HEK293 (cell line): ENCODE measurements around the gene PARD3B.

Source experiments
- CTCF ChIA-PET: fragments of 350-600 bp; formaldehyde crosslinking; extraction: SDS; loops from one replicate; lab custom pipeline; 2021; ENCODE audit warnings: antibody characterized with exemption; lab: Yijun Ruan, JAX
- POLR2A ChIA-PET: fragments of 300-600 bp; formaldehyde crosslinking; extraction: SDS; loops from one replicate; lab custom pipeline; 2020; ENCODE audit warnings: antibody characterized with exemption, inconsistent platforms; lab: Yijun Ruan, JAX
- H3K27ac ChIP-seq: fragments of 200-500 bp; sonication (Bioruptor generic); 2 replicates; pipeline ENCODE4 v1.5.1; 2014; ENCODE audit warnings: low read depth, low read length, control low read depth, inconsistent platforms; ENCODE audit errors: extremely low read depth
- H3K36me3 ChIP-seq, 2 experiments: fragments of 200-500 bp in 1 of 2; sonication (Bioruptor generic) in 1 of 2; 1 replicate in 1 of 2; 2 replicates in 1 of 2; pipeline ENCODE4 v1.5.1; 2014 to 2017; ENCODE audit warnings: inconsistent platforms in 2 of 2, low read length in 2 of 2; ENCODE audit not compliant: control insufficient read depth in 2 of 2, insufficient read depth in 1 of 2
- H3K4me1 ChIP-seq: fragments of 200-500 bp; sonication (Bioruptor generic); 2 replicates; pipeline ENCODE4 v1.5.1; 2014; ENCODE audit warnings: mild to moderate bottlenecking, low read length, inconsistent platforms; ENCODE audit not compliant: control insufficient read depth, insufficient read depth
- H3K4me3 ChIP-seq: 2 replicates; pipeline ENCODE4 v1.5.1; 2011; ENCODE audit warnings: low read depth, mild to moderate bottlenecking, control low read depth, low read length, moderate library complexity
- H3K9me3 ChIP-seq: fragments of 200-500 bp; sonication (Bioruptor generic); 2 replicates; pipeline ENCODE4 v1.5.1; 2014; ENCODE audit warnings: low read depth, low read length, inconsistent platforms; ENCODE audit not compliant: control insufficient read depth, insufficient read depth
- BCL11A ChIP-seq: fragments of 450-650 bp; formaldehyde crosslinking; IDR thresholded peaks from 2 replicates; pipeline ENCODE4 v1.5.1; 2016; ENCODE audit warnings: low read depth, missing biosample characterization, missing genetic modification characterization
- GLI4 ChIP-seq: fragments of 450-650 bp; formaldehyde crosslinking; IDR thresholded peaks from 2 replicates; pipeline ENCODE4 v1.5.1; 2016; ENCODE audit warnings: missing biosample characterization, missing genetic modification characterization
- KLF16 ChIP-seq: fragments of 450-650 bp; formaldehyde crosslinking; IDR thresholded peaks from 2 replicates; pipeline ENCODE4 v1.5.1; 2017; ENCODE audit warnings: missing biosample characterization, missing genetic modification characterization
- MZF1 ChIP-seq: fragments of 450-650 bp; formaldehyde crosslinking; IDR thresholded peaks from 2 replicates; pipeline ENCODE4 v1.5.1; 2017; ENCODE audit warnings: missing biosample characterization, missing genetic modification characterization, borderline replicate concordance
- PRDM1 ChIP-seq: fragments of 450-650 bp; formaldehyde crosslinking; IDR thresholded peaks from 2 replicates; pipeline ENCODE4; 2016; ENCODE audit warnings: missing biosample characterization, missing genetic modification characterization
- RBAK ChIP-seq: fragments of 450-650 bp; formaldehyde crosslinking; IDR thresholded peaks from 2 replicates; pipeline ENCODE4 v1.5.1; 2016; ENCODE audit warnings: missing biosample characterization, missing genetic modification characterization
- SCRT2 ChIP-seq: fragments of 450-650 bp; formaldehyde crosslinking; IDR thresholded peaks from 2 replicates; pipeline ENCODE4 v1.5.1; 2016; ENCODE audit warnings: missing biosample characterization, missing genetic modification characterization
- SP2 ChIP-seq: fragments of 450-650 bp; formaldehyde crosslinking; IDR thresholded peaks from 2 replicates; pipeline ENCODE4 v1.5.1; 2016; ENCODE audit warnings: missing biosample characterization, missing genetic modification characterization
- SP7 ChIP-seq: fragments of 450-650 bp; formaldehyde crosslinking; IDR thresholded peaks from 2 replicates; pipeline ENCODE4 v1.5.1; 2016; ENCODE audit warnings: missing biosample characterization, missing genetic modification characterization
- WT1 ChIP-seq: fragments of 450-650 bp; formaldehyde crosslinking; IDR thresholded peaks from 2 replicates; pipeline ENCODE4 v1.5.1; 2016; ENCODE audit warnings: missing biosample characterization, missing genetic modification characterization
- ZBTB48 ChIP-seq: fragments of 450-650 bp; formaldehyde crosslinking; IDR thresholded peaks from 2 replicates; pipeline ENCODE4 v1.5.1; 2016; ENCODE audit warnings: missing biosample characterization, missing genetic modification characterization
- ZFHX2 ChIP-seq: fragments of 450-650 bp; formaldehyde crosslinking; conservative IDR thresholded peaks from 2 replicates; pipeline ENCODE4 v1.5.1; 2016; ENCODE audit warnings: missing biosample characterization, missing genetic modification characterization
- ZNF112 ChIP-seq: fragments of 450-650 bp; formaldehyde crosslinking; IDR thresholded peaks from 2 replicates; pipeline ENCODE4 v1.5.0; 2017; ENCODE audit warnings: missing biosample characterization, missing genetic modification characterization
- ZNF214 ChIP-seq: fragments of 450-650 bp; formaldehyde crosslinking; IDR thresholded peaks from 2 replicates; pipeline ENCODE4 v1.5.1; 2017; ENCODE audit warnings: missing biosample characterization, mild to moderate bottlenecking, missing genetic modification characterization, borderline replicate concordance
- ZNF248 ChIP-seq: fragments of 450-650 bp; formaldehyde crosslinking; IDR thresholded peaks from 2 replicates; pipeline ENCODE4 v1.5.1; 2017; ENCODE audit warnings: missing biosample characterization, missing genetic modification characterization
- ZNF266 ChIP-seq: fragments of 450-650 bp; formaldehyde crosslinking; IDR thresholded peaks from 2 replicates; pipeline ENCODE4 v1.5.1; 2016; ENCODE audit warnings: missing biosample characterization, missing genetic modification characterization, low read depth
- ZNF473 ChIP-seq: fragments of 450-650 bp; formaldehyde crosslinking; IDR thresholded peaks from 2 replicates; pipeline ENCODE4 v1.5.1; 2017; ENCODE audit warnings: missing biosample characterization, missing genetic modification characterization
- ZNF529 ChIP-seq: fragments of 450-650 bp; formaldehyde crosslinking; IDR thresholded peaks from 2 replicates; pipeline ENCODE4 v1.5.1; 2017; ENCODE audit warnings: missing genetic modification characterization, missing biosample characterization; ENCODE audit not compliant: insufficient replicate concordance
- ZNF585B ChIP-seq: fragments of 450-650 bp; formaldehyde crosslinking; IDR thresholded peaks from 2 replicates; pipeline ENCODE4 v1.5.1; 2016; ENCODE audit warnings: missing biosample characterization, missing genetic modification characterization
- ZNF610 ChIP-seq: fragments of 450-650 bp; formaldehyde crosslinking; IDR thresholded peaks from 2 replicates; pipeline ENCODE4 v1.5.1; 2016; ENCODE audit warnings: missing biosample characterization, missing genetic modification characterization, borderline replicate concordance
- ZNF654 ChIP-seq: fragments of 450-650 bp; formaldehyde crosslinking; IDR thresholded peaks from 2 replicates; pipeline ENCODE4 v1.5.1; 2016; ENCODE audit warnings: low read depth, missing biosample characterization, missing genetic modification characterization
- ZNF660 ChIP-seq: fragments of 450-650 bp; IDR thresholded peaks from 2 replicates; pipeline ENCODE4 v1.5.1; 2018; ENCODE audit warnings: missing biosample characterization, mild to moderate bottlenecking, missing genetic modification characterization
- ZNF664 ChIP-seq: fragments of 450-650 bp; formaldehyde crosslinking; IDR thresholded peaks from 2 replicates; pipeline ENCODE4 v1.5.1; 2016; ENCODE audit warnings: missing biosample characterization, missing genetic modification characterization
- ZNF677 ChIP-seq: fragments of 450-650 bp; IDR thresholded peaks from 2 replicates; pipeline ENCODE4 v1.5.0; 2018; ENCODE audit warnings: missing biosample characterization, mild to moderate bottlenecking, missing genetic modification characterization, moderate library complexity
- ZSCAN30 ChIP-seq: fragments of 450-650 bp; IDR thresholded peaks from 2 replicates; pipeline ENCODE4 v1.5.1; 2018; ENCODE audit warnings: missing biosample characterization, mild to moderate bottlenecking, missing genetic modification characterization, moderate library complexity
- TF ChIP-seq, protein P1 (sequence below): fragments of 450-650 bp; formaldehyde crosslinking; IDR thresholded peaks from 2 replicates; pipeline ENCODE4 v1.5.1; 2016; ENCODE audit warnings: missing biosample characterization, missing genetic modification characterization
- TF ChIP-seq, protein P2 (sequence below): fragments of 450-650 bp; formaldehyde crosslinking; IDR thresholded peaks from 2 replicates; pipeline ENCODE4 v1.5.1; 2016; ENCODE audit warnings: missing biosample characterization, missing genetic modification characterization
- TF ChIP-seq, protein P3 (sequence below): fragments of 450-650 bp; formaldehyde crosslinking; IDR thresholded peaks from 2 replicates; pipeline ENCODE4 v1.5.1; 2016; ENCODE audit warnings: missing biosample characterization, missing genetic modification characterization, low read depth
- TF ChIP-seq, protein P4 (sequence below): fragments of 450-650 bp; formaldehyde crosslinking; IDR thresholded peaks from 2 replicates; pipeline ENCODE4; 2016; ENCODE audit warnings: missing biosample characterization, missing genetic modification characterization
- TF ChIP-seq, protein P5 (sequence below): fragments of 450-650 bp; formaldehyde crosslinking; IDR thresholded peaks from 2 replicates; pipeline ENCODE4 v1.5.1; 2016; ENCODE audit warnings: missing biosample characterization, missing genetic modification characterization

Gene PARD3B

DNA sequence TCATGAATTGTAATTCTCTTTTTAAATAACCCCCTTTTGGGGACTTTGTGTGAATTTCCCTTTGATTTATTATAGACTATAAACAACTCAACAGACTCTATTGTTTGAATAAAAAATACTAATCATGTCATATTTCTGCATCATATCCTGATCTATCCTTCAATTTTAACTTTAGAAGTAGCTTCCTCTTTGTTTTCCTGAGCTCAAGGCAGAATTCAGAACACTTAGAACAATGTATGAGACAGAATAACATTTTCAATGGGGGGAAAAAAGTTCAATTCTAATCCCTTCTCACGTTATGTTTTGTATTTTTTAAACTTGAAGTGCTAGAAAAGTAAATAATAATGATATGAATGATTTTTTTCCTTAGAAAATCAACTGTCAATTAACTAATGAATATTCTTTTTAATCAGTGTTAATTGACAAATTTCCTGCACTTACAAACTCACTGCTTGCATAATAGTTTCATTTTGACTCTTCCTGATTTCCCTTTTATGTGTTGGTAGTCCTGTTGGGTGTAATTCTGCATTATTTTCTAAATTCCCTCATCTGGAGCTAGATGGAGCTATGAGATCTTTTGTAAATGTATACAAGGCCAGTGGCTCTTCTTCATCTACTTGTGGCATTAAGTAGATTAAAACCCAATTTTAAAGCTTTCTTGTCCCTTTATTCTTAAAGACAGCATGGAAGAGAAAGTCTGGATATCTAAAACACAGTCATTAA lies 326.1 kb downstream of the PARD3B start:
- Histone ChIP-seq H3K27ac (no peak overlapping the region), H3K4me3 (no peak overlapping the region)
- ChIA-PET CTCF (interaction anchor here (0.5 to 3.4 kb wide), 10 partner anchors 14 to 1152 kb away, joined by 3 to 14 read pairs (median 3); no protein-coding TSS in a partner anchor), POLR2A (no interaction called here)
- TF ChIP-seq SCRT2 (tag by site-specific recombination) (peak; percentile 49), ZNF585B (tag by site-specific recombination) (no peak), ZNF677 (tag by site-specific recombination) (no peak), ZNF654 (tag by site-specific recombination) (peak; percentile 50), KLF16 (tag by site-specific recombination) (no peak), ZNF473 (tag by site-specific recombination) (no peak), ZNF266 (no peak), ZNF664 (no peak), ZNF214 (no peak), MZF1 (tag by site-specific recombination) (no peak), GLI4 (no peak), BCL11A (tag by site-specific recombination) (no peak), RBAK (no peak), SP7 (tag by site-specific recombination) (no peak), ZBTB48 (no peak), ZNF248 (tag by site-specific recombination) (no peak), SP2 (no peak), ZNF660 (tag by site-specific recombination) (no peak), PRDM1 (tag by site-specific recombination) (peak; percentile 78), ZFHX2 (tag by site-specific recombination) (no peak), WT1 (tag by site-specific recombination) (no peak)
- TF ChIP-seq, protein P1, sequence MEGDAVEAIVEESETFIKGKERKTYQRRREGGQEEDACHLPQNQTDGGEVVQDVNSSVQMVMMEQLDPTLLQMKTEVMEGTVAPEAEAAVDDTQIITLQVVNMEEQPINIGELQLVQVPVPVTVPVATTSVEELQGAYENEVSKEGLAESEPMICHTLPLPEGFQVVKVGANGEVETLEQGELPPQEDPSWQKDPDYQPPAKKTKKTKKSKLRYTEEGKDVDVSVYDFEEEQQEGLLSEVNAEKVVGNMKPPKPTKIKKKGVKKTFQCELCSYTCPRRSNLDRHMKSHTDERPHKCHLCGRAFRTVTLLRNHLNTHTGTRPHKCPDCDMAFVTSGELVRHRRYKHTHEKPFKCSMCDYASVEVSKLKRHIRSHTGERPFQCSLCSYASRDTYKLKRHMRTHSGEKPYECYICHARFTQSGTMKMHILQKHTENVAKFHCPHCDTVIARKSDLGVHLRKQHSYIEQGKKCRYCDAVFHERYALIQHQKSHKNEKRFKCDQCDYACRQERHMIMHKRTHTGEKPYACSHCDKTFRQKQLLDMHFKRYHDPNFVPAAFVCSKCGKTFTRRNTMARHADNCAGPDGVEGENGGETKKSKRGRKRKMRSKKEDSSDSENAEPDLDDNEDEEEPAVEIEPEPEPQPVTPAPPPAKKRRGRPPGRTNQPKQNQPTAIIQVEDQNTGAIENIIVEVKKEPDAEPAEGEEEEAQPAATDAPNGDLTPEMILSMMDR (tag by site-specific recombination), result peak; percentile 33; the same call in 1 of the 2 replicates
- TF ChIP-seq, protein P2, sequence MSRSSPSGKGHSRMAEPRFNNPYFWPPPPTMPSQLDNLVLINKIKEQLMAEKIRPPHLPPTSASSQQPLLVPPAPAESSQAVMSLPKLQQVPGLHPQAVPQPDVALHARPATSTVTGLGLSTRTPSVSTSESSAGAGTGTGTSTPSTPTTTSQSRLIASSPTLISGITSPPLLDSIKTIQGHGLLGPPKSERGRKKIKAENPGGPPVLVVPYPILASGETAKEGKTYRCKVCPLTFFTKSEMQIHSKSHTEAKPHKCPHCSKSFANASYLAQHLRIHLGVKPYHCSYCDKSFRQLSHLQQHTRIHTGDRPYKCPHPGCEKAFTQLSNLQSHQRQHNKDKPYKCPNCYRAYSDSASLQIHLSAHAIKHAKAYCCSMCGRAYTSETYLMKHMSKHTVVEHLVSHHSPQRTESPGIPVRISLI, result no peak
- TF ChIP-seq, protein P3, sequence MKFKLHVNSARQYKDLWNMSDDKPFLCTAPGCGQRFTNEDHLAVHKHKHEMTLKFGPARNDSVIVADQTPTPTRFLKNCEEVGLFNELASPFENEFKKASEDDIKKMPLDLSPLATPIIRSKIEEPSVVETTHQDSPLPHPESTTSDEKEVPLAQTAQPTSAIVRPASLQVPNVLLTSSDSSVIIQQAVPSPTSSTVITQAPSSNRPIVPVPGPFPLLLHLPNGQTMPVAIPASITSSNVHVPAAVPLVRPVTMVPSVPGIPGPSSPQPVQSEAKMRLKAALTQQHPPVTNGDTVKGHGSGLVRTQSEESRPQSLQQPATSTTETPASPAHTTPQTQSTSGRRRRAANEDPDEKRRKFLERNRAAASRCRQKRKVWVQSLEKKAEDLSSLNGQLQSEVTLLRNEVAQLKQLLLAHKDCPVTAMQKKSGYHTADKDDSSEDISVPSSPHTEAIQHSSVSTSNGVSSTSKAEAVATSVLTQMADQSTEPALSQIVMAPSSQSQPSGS, result no peak
- TF ChIP-seq, all 188 proteins: peak for 4
- Histone ChIP-seq H3K4me1 (peaks cover 10% of the 10 kb centered on the region), H3K36me3 (no peaks in the 10 kb centered on the region), H3K9me3 (no peaks in the 10 kb centered on the region)

DNA sequence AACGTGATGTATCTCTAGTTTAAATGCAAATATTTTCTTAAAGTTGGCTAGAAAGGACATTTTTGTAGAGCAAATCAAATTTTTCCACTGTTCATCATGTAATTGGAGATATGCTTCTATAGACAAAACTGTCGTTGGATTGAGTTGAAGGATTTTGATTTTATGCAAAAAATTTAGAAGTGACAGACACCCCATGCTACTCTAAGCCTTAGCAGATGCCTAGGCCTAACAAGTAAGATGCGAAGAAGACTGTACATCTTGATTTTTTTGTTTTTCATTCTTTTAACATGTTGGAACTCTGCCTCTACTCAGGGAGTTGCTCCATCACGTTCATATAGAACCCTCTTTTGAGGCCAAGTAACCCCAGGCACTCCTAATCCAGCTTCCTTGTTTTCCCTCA lies 331.0 kb downstream of the PARD3B start:
- POLR2A ChIA-PET, result no interaction called here
- Histone ChIP-seq H3K27ac (no peak overlapping the region), H3K4me3 (no peak overlapping the region), H3K36me3 (no peaks in the 10 kb centered on the region), H3K9me3 (no peaks in the 10 kb centered on the region), H3K4me1 (no peaks in the 10 kb centered on the region)
- CTCF ChIA-PET, result interaction anchor here (0.7 to 1.7 kb wide), 3 partner anchors 358 to 799 kb away, joined by 3 to 4 read pairs (median 4); no protein-coding TSS in a partner anchor
- TF ChIP-seq ZSCAN30 (tag by site-specific recombination), result no peak
- no peak for TF ChIP-seq ZNF610 (tag by site-specific recombination)
- TF ChIP-seq, protein P4, sequence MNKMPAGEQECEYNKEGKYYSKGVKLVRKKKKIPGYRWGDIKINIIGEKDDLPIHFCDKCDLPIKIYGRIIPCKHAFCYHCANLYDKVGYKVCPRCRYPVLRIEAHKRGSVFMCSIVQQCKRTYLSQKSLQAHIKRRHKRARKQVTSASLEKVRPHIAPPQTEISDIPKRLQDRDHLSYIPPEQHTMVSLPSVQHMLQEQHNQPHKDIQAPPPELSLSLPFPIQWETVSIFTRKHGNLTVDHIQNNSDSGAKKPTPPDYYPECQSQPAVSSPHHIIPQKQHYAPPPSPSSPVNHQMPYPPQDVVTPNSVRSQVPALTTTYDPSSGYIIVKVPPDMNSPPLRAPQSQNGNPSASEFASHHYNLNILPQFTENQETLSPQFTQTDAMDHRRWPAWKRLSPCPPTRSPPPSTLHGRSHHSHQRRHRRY (tag by site-specific recombination), result no peak
- TF ChIP-seq ZNF112 (tag by site-specific recombination), result no peak
- TF ChIP-seq, protein P5, sequence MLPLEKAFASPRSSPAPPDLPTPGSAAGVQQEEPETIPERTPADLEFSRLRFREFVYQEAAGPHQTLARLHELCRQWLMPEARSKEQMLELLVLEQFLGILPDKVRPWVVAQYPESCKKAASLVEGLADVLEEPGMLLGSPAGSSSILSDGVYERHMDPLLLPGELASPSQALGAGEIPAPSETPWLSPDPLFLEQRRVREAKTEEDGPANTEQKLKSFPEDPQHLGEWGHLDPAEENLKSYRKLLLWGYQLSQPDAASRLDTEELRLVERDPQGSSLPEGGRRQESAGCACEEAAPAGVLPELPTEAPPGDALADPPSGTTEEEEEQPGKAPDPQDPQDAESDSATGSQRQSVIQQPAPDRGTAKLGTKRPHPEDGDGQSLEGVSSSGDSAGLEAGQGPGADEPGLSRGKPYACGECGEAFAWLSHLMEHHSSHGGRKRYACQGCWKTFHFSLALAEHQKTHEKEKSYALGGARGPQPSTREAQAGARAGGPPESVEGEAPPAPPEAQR, result no peak
- no peak for TF ChIP-seq ZNF529 (tag by site-specific recombination)
